GM19452 (cell line): ENCODE data around the gene SEC24C.
A peak's percentile ranks its signal among the peaks of the same experiment; 100 is the strongest.

Experiments
- ATAC-seq: cut with Tn5 transposase; IDR thresholded peaks from one replicate; pipeline ENCODE4 v1.9.1; 2021; ENCODE audit not compliant: unreplicated experiment

SEC24C gene

DNA sequence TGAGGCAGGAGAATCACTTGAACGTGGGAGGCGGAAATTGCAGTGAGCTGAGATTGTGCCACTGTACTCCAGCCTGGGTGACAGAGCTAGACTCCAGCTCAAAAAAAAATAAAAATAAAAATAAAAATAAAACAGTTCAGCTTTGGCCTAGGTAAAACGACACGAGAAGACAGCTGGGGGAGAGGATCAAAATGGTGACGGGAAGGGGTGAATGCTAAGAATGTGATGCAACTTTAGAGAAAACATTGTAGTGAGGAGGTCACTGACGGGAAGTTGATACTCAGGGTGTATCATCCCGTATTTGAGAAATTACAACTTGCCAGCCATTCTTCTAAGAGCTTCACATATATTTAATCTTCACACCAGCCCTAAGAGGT, 66.2 kb downstream of the SEC24C start:
- no peak for ATAC-seq

- peak; percentile 21 for ATAC-seq
Observed at GRCh38 chr10:73810735-73811465, 66.7 kb downstream of the SEC24C start.

- ATAC-seq: no peak
Observed at GRCh38 chr10:73812657-73813056, 68.5 kb downstream of the SEC24C start.

DNA sequence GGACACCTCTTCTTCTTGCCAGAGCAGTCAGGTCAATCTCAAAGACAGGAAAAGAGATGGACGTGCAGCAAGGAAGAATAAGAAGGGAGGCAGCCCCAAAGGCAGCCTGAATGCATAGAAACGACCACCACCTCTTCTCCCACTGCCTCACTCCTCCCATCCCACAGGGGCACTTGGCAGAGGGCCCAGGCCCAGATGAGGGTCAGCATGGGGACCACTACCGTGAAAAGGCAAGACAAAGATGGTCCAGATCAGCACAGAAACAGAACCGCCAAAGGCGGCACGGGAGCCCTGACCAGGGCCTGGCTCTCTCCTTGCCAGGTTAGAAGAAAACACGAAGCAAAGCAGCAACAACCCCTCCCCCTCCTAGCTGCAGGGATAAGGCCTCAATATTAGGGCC, 69.2 kb downstream of the SEC24C start:
- no peak for ATAC-seq

GRCh38 chr10:73814276-73814895, 70.2 kb downstream of the SEC24C start:
- no peak for ATAC-seq

GRCh38 chr10:73814896-73815718, 70.9 kb downstream of the SEC24C start:
- no peak for ATAC-seq

DNA sequence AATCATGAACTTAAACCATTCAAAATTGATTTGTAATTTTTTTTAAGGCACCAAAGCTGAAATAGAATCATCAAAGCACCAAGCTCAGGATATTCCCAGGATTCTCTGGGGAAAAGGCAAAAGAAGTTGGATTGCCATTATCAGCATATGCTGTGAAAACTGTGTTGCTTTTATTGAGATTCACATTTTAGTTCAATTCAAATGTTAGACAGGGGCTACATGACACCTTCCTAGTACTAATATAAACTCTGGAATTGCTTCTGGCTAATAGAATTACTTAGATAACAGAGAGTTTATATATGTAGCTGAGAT, 71.5 kb downstream of the SEC24C start:
- no peak for ATAC-seq

- no peak for ATAC-seq
Observed at GRCh38 chr10:73816917-73817729, 73.0 kb downstream of the SEC24C start.

GRCh38 chr10:73817826-73818225, 73.7 kb downstream of the SEC24C start:
- no peak for ATAC-seq

- ATAC-seq: no peak
Observed at GRCh38 chr10:73818402-73818801, 74.2 kb downstream of the SEC24C start.

- ATAC-seq: no peak
Observed at GRCh38 chr10:73819081-73819480, 74.9 kb downstream of the SEC24C start.

- no peak for ATAC-seq
Observed at GRCh38 chr10:73819513-73820093, 75.4 kb downstream of the SEC24C start.
